Measurements from ENCODE around the gene TRAP1. TPM values are rescaled to one million over a fixed set of nuclear protein-coding genes. Genes with fewer than 3 reads are reported as not detected.

The TRAP1 gene
- total RNA-seq = 103 and 137 TPM in 2 replicates

GRCh38 chr16:3717235-3718018 is at the start of gene TRAP1:
Gene TRAP1, minus strand, starts transcription at chr16:3717524. Its CDS starts 16 bp downstream, at chr16:3717508.

DNA sequence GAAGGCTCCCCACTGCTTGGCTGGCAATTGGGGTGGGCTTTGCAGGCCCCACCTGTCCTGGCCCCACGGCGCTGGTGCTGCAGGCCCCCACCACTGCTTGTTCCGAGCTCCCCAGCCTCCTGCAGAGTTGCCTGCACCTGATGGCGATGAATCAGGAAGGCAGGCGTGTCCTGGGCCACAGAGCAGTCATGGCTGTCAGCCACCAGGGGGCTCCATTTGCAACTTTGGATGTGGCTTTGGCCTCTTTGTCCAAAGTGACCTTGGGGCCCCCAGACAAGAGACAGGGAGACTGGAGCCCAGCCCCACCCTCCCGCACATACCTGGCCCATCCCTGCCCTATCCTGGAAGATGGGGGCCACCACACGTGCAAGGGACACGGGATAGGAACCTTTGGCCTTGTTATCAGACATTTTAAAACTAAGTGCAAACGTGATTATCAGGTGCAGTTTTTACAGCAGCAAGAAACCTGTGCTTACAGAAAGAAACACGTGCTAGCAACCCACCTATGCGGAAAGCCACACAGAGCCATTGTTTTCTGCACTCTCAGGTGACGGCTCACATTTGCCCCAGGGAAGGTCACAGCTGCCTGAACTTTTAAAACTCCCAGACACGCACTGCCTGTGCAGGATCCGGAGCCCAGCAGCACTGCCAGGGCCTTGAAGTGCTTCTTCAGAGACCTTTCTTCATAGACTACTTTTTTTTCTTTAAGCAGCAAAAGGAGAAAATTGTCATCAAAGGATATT is 62.9 kb downstream of the TRAP1 start, which contains the start of gene DNASE1:
Gene DNASE1, plus strand, starts transcription at position 443 of the 743 bp plus-strand sequence. CDS start 683 bp downstream, outside the sequence.

GRCh38 chr16:3611146-3611975 is 106.0 kb downstream of the TRAP1 start, which contains the start of gene SLX4:
Gene SLX4, minus strand, starts transcription at chr16:3611606. Its CDS starts 2,642 bp downstream, at chr16:3608964.

Other genes starting within 250 kb of the TRAP1 start
- gene C16orf90, start 222.0 kb downstream of the TRAP1 start, total RNA-seq = not detected in 2 replicates
- 12.5 and 17.6 TPM in 2 replicates for gene CLUAP1, start 216.5 kb downstream of the TRAP1 start, total RNA-seq
- not detected in 2 replicates for gene NLRC3, start 140.1 kb downstream of the TRAP1 start, total RNA-seq
- 5.5 and 8.0 TPM in 2 replicates for gene SLX4, start 105.9 kb downstream of the TRAP1 start, total RNA-seq
- 7.3 and 9.6 TPM in 2 replicates for gene DNASE1, start 62.8 kb downstream of the TRAP1 start, total RNA-seq
- gene CREBBP, start 163.2 kb upstream of the TRAP1 start, total RNA-seq = 26.1 and 31.9 TPM in 2 replicates